AG10803 (cell line): ENCODE results near the gene LINGO1.

ENCODE experiments used
- DNase-seq: peaks from one replicate; pipeline ENCODE4 v3.0.0; 2010; ENCODE audit warnings: low read depth
- H3K4me3 ChIP-seq: 2 replicates; pipeline ENCODE4 v1.5.1; 2011; ENCODE audit warnings: mild to moderate bottlenecking, low read length, control low read depth
- CTCF ChIP-seq: conservative IDR thresholded peaks from 2 replicates; pipeline ENCODE4 v1.5.1; 2011; ENCODE audit warnings: mild to moderate bottlenecking, low read length, control low read depth, inconsistent platforms

The LINGO1 gene

GRCh38 chr15:77656294-77656693 lies 23.6 kb upstream of the LINGO1 start:
- no peak overlapping the region for H3K4me3 ChIP-seq
- no peak for DNase-seq
- TF ChIP-seq CTCF: no peak

- no peak for DNase-seq
- H3K4me3 ChIP-seq: no peak overlapping the region
- peak; percentile 9; the same call in 1 of the 2 replicates for TF ChIP-seq CTCF
These were observed 22.3 kb upstream of the LINGO1 start for GRCh38 chr15:77654975-77655374.

GRCh38 chr15:77653832-77654480 lies 21.2 kb upstream of the LINGO1 start:
- no peak for TF ChIP-seq CTCF
- DNase-seq: no peak
- H3K4me3 ChIP-seq: no peak overlapping the region

GRCh38 chr15:77650265-77650664 lies 17.6 kb upstream of the LINGO1 start:
- no peak for TF ChIP-seq CTCF
- DNase-seq: no peak
- no peak overlapping the region for H3K4me3 ChIP-seq

- no peak overlapping the region for H3K4me3 ChIP-seq
- no peak for TF ChIP-seq CTCF
These were observed 16.9 kb upstream of the LINGO1 start for GRCh38 chr15:77649610-77650009.

GRCh38 chr15:77649017-77649416 lies 16.3 kb upstream of the LINGO1 start:
- no peak for DNase-seq
- no peak for TF ChIP-seq CTCF
- H3K4me3 ChIP-seq: no peak overlapping the region

More at GRCh38 chr15:77649610-77650009, 16.9 kb upstream of the LINGO1 start:
- no peak for DNase-seq

- no peak for TF ChIP-seq CTCF
- H3K4me3 ChIP-seq: no peak overlapping the region
- DNase-seq: no peak
These were observed 15.2 kb upstream of the LINGO1 start for GRCh38 chr15:77647961-77648360.
